Ishikawa (cell line): Measurements from ENCODE around the gene SLC43A1.

Experiments used
- CEBPB ChIP-seq: IDR thresholded peaks from 2 replicates; pipeline ENCODE4 v1.6.1; 2012
- CREB1 ChIP-seq: IDR thresholded peaks from 2 replicates; pipeline ENCODE4 v1.6.1; 2012; ENCODE audit warnings: low read depth
- EGR1 ChIP-seq: IDR thresholded peaks from 2 replicates; pipeline ENCODE4 v1.6.1; 2012
- EP300 ChIP-seq: IDR thresholded peaks from 2 replicates; pipeline ENCODE4 v1.6.1; 2012; ENCODE audit warnings: borderline replicate concordance
- FOXM1 ChIP-seq: IDR thresholded peaks from 2 replicates; pipeline ENCODE4 v1.6.1; 2012; ENCODE audit warnings: low read depth, borderline replicate concordance
- MAX ChIP-seq: IDR thresholded peaks from 2 replicates; pipeline ENCODE4 v1.6.1; 2012
- NFIC ChIP-seq: IDR thresholded peaks from 2 replicates; pipeline ENCODE4 v1.6.1; 2012
- RAD21 ChIP-seq: IDR thresholded peaks from 2 replicates; pipeline ENCODE4 v1.6.1; 2012; ENCODE audit warnings: low read depth
- REST ChIP-seq: IDR thresholded peaks from 2 replicates; pipeline ENCODE4 v1.6.1; 2012; ENCODE audit warnings: low read depth, mild to moderate bottlenecking
- TAF1 ChIP-seq: IDR thresholded peaks from 2 replicates; pipeline ENCODE4 v1.6.1; 2012; ENCODE audit warnings: low read depth, mild to moderate bottlenecking
- TCF12 ChIP-seq: IDR thresholded peaks from 2 replicates; pipeline ENCODE4 v1.6.1; 2012; ENCODE audit warnings: low read depth
- TEAD4 ChIP-seq: IDR thresholded peaks from 2 replicates; pipeline ENCODE4 v1.6.1; 2012
- USF1 ChIP-seq: IDR thresholded peaks from 2 replicates; pipeline ENCODE4 v1.6.1; 2012
- YY1 ChIP-seq: IDR thresholded peaks from 2 replicates; pipeline ENCODE4 v1.6.1; 2012; ENCODE audit warnings: low read depth
- ZBTB7A ChIP-seq: IDR thresholded peaks from 2 replicates; pipeline ENCODE4 v1.6.1; 2012; ENCODE audit warnings: low read depth

The SLC43A1 gene

GRCh38 chr11:57464539-57465181 lies 50.8 kb downstream of the SLC43A1 start:
- no peak for TF ChIP-seq TAF1
- no peak for TF ChIP-seq ZBTB7A
- no peak for TF ChIP-seq CEBPB
- no peak for TF ChIP-seq FOXM1
- no peak for TF ChIP-seq EGR1
- no peak for TF ChIP-seq USF1
- no peak for TF ChIP-seq CREB1
- no peak for TF ChIP-seq TCF12
- no peak for TF ChIP-seq RAD21
- no peak for TF ChIP-seq EP300
- TF ChIP-seq TEAD4, result no peak
- no peak for TF ChIP-seq REST
- TF ChIP-seq MAX, result no peak
- TF ChIP-seq YY1, result no peak
- no peak for TF ChIP-seq NFIC

GRCh38 chr11:57463671-57464538 lies 51.6 kb downstream of the SLC43A1 start:
- TF ChIP-seq USF1 (no peak), TEAD4 (no peak), CEBPB (no peak), TCF12 (no peak), REST (no peak), TAF1 (no peak), RAD21 (no peak), EGR1 (no peak), FOXM1 (no peak), NFIC (no peak), CREB1 (no peak), ZBTB7A (no peak), MAX (no peak), YY1 (no peak), EP300 (no peak)

- TF ChIP-seq MAX (no peak), CREB1 (no peak), EP300 (no peak), NFIC (no peak), RAD21 (no peak), TEAD4 (no peak), YY1 (no peak), FOXM1 (no peak), TCF12 (no peak), REST (no peak), ZBTB7A (no peak), CEBPB (no peak), TAF1 (no peak), EGR1 (no peak), USF1 (no peak)
Observed at GRCh38 chr11:57462597-57462996, 52.9 kb downstream of the SLC43A1 start.
